NCI-H1105 (cell line): ENCODE data around the gene BACH2.
"Not testable (repeated sequence)": the region's sequence is repeated elsewhere in the genome, so short reads cannot be mapped to it uniquely, and the experiment has no call there.

Experiments used
- DNase-seq: peaks from one replicate; lab custom pipeline; 2025; lab: John Stamatoyannopoulos, UW

BACH2 gene

DNA sequence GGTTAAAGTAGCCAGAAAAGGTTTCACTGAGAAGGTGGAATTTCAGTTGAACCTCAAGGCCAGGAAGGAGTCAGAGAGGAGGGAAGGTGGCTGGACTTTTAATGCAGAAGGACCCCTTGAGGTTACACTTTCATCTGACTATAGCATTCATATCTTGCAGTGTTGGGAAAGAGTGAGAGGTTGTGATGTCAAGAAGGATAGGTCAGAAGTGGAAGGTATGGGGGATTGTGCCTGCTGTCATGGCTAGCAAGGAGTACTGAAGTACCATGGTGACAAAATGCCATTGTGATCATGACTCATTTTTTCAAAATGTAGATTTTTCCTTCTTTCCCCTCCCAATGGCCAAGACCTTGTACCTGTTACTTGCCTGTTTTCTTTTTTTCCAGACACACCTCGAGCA is 5.2 kb upstream of the BACH2 start:
- DNase-seq = no peak

DNA sequence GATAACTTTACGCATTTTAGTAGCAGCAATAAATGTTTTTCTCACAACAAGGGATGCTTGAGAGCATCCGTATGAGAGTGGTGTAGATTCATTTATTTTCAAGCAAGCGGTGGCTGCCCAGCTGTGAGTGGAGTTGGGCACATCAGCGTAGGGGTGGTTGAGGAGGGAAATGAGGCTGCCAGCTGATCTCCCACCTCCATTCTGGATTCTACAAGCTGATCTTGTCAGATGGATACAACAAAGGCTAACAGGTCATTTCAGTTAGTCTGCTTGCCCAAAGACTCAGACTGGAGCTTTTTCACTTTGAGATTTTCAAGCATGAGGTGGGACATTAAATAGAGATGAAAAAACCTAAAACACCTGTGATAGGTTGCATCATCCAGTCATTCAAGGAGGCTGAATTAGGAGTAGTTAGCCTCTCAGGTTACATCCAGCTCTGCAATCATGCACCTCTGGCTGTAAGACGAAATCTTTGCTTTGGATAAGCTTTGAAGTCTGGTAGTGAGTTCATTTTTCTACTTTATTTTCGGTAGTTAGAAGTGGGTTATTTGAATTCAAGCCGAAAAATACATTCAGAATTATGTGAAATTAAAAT is 1.9 kb upstream of the BACH2 start:
- DNase-seq = no peak

DNA sequence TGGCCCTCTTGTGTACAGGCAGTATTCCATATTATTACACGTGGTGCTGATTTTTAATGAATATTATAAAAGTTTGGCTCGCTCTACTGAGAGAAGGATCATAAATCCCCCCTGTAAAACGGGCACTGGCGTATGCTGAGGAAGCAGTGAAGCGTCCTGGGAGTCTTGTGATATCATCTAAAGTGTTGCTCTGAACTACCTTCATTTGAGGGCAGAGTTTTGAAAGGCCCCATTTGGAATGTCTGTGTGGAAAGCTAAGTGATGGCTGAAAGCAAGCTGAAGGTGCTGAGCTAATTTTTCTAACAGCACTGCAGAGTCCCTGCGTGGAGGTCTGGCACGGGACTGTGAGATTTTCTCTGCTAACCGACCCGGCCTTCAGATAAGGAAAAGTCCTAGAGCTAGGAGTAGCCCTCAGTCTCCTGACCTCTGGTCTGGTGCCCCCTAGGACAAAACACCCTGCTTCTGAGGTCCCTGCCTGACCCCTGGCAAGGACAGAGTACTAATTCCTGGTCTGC is 1.3 kb upstream of the BACH2 start:
- DNase-seq = no peak

DNA sequence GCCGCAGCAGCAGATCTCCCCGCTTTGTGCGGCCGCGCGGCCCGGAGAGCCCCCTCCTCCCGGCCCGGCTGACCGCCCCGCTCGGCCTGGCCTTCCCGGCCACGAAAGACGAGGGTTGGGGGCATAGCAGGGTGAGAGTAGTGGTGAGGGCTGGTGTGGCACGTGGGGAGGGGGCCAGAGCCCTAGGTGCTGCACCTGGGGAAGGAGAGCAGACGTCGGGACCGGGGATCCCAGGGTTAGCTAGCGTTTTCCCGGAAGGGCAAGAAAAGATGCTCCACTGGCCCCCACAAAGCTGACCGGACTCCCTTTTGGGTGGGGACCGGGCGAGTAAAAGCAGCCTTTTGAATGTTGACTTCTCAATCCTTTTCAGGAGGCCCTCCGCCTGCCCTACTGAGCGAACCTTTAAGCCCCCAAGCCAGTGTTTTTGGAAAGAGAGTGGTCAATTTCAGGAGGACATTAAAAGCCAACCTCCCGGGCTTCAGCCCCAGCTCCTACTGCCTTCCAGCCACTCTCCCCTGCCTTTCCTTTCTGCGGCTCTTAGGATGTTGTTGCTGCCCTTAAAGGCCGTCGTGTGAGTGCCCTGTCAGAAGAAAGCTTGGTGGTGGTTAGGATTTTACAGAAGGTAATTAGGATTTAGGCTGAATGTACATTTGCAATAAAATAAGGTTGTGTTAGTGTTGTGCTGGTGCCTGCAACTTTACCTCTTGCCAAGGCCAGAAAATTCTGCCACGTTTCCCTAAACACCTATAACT is 648 bp upstream of the BACH2 start:
- DNase-seq = no peak

DNA sequence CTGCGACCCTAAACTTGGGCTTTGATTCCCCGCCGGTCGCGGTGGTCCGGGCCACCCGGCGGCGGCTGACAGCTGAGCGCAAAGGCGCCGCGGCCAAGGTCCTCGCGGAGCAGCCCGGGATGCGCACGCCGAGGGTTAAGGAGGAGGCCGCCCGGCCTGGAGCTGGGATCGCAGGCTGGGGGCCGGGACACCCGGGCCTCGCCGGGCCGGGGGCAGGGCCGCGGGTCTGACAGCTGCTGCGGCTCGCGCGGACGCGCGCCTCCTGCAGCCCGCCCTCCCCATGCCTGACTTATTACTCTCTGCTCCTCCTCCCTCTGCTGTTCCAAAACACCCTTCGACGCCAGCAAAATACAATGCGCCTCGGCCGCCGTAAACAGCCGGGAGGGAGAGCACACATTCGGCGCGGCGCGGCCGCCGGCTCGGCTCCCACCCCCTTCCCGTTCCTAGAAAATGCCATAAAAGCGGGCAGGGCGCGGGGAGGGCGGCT is 746 bp downstream of the BACH2 start:
- peak; percentile 55 for DNase-seq

DNA sequence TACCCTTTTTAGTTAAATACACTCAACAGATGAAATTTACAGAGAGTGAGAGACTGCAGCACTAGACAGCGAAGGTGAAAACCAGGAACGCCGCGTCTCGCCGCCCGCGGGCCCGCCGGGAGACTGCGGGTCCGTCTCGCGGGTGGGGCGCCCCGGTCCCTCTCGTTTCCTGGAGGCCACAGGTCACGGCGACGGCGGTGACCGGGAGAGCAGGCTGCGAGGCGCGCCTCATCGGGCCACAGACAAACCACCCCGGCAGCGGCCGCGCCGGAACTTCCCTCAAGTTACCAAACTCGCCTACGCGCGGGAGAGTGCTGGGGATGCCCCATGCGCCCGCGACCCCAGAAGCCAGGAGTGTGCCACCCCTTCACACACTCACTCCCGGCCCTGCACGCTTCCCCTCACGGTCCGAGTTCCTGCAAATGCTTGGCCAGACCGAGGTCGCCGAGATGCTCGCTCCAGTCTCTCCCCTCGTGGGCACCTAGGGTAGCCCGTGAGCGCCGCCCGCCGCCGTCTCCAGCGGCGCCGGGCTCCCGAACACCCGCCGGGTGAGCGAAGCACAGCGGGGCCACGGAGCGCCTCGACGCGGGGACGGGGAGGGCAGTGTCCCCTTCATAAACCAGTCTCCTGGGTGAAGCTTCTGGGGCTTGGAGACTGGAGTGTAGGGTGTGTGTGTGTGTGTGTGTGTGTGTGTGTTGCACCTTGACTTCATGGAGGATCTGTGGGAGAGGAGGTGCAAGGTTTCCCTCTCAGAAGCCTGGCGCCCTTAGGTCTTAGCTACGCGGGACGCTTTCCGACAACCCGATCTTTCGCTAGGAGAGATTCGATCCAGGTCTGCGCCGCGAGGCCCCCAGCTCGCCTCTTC is 1.4 kb downstream of the BACH2 start:
- peak; percentile 21 for DNase-seq

DNA sequence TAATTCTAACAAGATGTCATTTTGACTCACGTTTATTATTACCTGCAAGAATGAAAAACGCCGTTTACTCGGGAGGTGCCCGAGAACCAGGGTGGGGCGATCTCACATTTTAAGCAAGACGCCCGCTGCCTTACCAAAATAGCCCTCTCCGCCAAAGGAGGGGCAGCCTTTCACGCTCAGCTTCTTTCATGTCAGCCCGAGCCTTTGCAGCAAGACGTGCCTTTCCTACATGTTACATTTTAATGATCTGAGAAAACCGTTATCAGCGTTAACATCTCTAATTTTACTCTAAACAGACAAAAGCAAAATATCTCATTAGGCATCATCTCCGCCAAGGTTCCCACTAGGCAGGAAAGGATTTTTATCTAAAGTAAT is 2.0 kb downstream of the BACH2 start:
- DNase-seq = no peak

DNA sequence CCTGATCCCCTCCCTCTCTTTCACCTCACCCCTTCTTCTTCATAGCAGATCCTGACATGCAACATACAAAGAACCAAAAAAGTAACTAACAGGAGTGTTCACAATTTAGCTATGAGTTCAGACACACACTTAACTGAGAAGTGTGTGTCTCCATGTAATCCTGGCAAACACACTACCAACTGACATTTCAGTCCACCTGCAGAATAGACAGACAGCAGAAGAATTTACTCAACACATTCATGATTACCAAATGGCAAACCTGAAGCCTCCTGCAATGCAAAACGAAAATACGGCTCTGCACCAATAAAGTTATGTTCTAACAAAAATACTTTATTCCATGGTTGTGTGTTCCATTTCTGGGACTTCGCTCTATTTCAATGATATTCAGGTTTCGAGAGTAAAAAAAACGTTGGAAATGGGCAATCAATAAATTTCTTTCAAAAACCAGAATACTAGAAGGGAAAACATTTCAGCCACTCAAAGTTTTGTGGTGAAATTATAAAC is 2.6 kb downstream of the BACH2 start:
- no peak for DNase-seq

DNA sequence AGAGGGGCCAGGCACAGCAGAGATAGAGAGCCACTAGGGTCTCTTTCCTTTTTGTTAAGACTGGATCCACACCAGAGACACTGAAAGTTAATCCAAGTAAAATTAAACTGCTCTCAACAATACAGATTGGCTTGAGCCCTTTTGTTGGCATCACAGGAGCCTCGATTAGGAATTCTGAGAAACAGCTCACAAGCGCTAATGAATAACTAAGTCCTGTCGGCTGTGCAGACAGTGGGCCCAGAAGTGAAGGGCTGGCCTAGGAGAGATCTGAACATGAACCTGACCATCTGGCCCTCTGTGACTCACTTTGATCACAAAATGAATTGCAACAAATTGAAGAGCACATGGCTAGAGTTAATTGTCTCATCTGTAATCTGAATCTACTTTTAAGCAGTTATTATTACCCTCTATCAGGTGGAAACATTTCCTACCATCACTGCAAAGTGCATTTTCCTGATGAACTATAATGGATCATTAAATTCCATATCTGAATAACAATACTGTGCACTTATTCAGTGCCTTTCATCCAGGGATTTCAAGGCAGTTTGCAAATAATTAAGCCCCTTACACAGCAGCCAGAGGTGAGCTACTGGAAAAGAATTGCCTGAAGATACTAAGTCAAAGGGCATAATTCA is 3.2 kb downstream of the BACH2 start:
- no peak for DNase-seq

DNA sequence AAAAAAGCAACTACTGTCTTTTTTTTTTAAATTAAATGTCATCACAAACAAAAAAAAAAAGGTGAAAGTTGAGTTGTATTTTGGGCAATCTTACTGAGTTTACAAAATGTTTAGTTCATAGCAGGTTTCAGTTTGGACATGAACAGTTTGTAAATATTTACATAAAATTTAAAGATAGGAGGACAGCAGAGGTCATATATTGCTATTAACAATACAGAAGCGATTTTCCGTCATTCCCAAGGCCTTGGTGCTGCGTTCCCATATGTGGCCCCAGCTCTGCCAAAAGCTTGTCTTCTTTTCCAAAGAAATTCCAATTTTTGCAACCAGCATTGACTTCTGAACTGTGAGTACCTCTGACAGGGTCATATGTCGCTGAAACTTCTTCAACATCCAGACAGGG is 5.1 kb downstream of the BACH2 start:
- DNase-seq = no peak

DNA sequence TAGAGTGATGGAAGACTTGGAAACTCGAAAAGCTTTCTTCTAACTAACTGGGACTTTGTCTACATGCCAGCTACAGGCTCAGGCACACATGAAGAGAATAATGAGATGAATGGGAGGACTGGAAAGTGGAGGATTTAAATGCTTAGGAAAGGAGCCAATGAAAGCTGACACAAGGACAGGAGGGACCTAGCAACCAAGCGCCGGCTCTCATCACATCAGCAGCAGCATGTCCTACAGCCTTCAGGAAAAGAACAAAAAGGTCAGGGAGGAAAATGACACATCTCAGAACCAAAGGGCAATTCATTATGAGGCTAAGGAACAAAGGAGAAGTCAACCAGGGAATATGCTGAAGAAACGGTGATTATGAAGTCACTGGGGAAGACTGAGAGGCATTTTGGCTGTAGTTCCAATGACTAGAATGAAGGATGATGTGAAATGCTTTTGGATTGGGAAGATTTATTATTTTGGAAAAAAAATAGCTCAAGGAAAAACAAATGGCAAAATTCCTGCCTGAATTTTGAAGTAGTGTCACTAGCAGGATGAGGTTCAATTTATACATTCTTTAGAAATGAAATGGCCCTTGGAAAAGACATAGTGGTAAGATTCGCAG is 5.7 kb downstream of the BACH2 start:
- DNase-seq = no peak

DNA sequence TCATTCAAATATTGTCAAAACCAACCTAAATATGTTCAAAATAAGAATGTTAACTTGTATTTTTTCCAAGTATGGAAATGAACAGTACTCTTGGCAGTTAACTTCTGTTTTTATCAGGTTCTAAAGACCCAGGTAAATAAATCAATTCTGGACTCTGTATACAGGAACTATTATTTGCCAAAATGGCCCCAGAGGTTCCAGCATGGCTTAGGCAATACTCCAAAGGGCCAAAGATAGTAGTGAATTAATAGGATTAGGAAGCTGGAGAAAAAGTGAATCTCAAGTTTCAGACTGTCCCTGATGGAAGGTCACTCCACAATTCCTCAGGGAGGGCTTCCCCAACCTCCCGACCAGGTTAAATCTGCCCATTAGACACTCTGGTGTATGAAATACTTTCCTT is 6.7 kb downstream of the BACH2 start:
- DNase-seq = no peak

DNA sequence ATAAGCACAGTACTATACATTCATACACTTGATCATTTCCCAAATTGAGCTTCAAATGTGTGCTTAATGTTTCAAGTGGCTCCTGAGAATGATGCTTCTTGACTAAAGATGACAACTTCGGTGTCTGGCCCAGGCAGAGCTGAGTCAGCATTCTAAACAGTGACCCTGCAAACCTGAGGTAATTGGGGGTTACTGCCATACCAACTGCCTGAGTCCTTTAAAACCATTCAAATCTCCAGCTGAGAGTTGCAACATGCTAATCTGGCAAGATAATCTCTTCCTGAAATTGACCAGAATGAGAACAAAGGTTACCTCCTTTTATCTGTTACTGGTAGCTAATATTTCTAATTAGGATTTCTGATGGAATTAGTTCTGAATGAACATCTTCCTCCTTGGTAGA is 8.2 kb downstream of the BACH2 start:
- DNase-seq = no peak

DNA sequence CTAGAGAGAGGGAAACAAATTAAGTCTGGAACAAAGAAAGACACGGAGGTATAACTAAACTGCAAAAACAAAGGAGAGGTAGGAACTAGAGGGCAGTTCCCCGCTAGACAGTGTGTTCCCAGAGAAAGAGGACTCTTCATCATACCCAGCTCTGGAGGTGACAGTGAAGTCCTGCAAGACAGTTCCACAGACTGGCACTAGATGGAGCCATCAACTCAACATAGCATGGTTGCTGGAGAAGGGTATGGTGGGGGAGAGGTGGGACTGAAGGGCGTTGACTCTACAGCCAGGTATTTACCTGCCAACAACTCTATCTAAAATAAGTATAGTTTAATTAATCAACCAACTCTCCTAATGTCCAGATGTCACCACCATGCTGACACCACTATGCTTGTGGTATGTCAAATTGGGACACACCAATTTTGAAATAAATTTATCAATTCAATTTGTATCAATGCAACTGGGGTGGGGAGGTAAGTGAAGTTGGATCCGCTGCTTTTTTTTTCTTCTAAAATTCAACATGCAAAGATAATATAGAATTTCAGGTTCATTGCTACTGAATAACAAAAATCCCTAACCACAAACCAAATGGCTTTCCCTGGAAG is 9.7 kb downstream of the BACH2 start:
- peak; percentile 25 for DNase-seq

DNA sequence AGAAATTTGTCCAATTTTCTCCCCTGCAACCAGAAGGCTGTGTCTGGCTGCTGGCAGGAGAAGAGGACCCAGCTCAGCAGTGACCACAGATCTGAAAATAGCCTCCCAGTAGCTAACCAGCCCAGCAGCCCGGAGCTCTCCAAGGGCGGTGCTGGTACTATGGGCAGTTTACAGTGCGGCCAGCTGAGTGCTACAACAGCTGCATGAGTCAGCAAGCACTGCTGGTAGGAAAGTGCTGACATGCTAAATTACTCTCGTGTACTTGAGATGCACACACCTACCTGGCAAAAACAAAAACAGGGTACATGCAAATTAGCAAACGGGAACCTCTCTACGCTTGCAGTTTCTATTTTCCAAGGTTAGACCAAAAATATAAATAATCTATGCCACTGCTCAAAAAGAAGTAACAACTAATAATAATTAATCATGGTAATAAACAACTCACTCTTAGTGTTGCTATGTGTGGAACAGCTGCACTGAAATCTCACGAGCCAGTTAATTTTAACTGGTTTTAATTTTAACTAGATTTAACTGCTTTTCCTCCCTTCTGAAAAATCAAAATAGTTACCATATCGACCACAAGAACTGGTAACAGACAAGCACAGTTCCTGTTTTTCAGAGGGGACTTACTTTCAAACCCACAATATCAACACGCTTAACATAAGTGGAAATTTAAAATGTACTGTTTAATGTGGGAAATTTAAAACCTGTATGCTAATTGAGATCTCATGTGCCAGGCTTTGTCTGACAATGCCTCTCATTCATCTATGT is 10.8 kb downstream of the BACH2 start:
- DNase-seq = no peak

DNA sequence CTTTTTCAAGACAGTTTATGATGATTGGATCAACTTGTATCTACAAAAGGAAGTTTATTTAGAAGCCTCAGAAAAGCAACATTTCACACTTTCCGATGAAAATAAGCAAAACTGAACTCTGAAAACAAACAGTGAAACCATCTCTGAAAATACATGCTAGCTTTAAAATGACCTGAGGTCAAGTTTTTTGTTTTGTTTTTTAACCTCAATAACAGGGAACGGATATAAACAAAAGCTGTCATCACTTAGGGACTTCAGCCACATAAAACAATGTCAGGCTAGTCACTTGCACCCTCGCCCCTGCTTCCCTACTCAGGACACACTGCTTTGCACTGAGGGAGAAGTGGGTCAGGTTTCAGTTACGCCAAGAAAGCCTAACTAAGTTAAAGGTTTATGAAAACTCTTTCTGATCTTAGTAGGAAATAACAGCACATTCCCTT is 11.6 kb downstream of the BACH2 start:
- no peak for DNase-seq

DNA sequence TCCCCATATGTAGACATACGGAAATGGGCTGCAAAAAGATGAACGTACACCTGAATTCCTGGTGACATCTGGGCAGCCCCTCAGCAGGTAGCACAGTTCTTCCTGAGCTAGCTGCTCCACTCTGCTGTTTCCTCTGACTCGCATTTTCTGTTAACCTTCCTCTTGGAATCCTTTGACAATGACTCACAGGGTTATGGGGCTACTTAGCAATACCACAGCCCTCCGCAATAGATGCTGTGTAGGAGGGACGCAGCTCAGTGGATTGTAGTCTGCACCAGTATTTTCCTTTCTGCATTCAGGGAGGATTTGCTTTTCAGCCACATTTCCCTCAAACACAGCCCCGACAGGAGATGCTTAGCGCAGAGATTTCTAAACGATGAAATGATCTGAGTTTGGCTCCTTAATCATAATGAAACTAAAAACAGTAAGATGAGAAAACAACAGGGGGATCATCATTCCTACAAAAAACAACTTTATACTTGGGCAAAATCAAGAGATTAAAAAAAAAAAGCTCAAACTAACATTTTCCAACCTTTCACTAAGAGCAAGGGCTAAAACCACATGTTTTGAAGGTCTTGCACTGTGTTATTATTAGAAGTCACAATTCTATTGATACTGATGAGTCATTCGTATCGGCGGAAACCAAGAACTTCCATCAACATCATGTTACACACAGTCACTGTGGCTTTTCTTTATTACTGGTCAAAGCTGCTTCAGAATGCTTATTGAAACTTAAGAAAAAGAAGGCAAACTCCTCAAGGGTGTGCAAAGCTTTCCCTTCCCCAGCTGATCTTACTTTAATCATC is 12.2 kb downstream of the BACH2 start:
- DNase-seq = no peak

DNA sequence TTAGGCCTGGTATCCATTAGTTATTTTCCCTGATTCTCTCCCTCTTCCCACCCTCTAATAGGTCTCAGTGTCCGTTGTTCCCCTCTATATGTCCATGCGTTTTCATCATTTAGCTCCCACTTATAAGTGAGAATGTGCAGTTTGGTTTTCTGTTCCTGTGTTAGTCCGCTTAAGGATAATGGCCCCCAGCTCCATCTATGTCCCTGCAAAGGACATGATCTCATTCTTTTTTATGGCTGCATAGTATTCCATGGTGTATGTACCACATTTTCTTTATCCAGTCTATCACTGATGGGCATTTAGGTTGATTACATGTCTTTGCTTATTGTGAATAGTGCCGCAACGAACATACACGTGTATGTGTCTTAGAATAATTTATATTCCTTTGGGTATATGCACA is 14.4 kb downstream of the BACH2 start:
- DNase-seq = not testable (repeated sequence)

DNA sequence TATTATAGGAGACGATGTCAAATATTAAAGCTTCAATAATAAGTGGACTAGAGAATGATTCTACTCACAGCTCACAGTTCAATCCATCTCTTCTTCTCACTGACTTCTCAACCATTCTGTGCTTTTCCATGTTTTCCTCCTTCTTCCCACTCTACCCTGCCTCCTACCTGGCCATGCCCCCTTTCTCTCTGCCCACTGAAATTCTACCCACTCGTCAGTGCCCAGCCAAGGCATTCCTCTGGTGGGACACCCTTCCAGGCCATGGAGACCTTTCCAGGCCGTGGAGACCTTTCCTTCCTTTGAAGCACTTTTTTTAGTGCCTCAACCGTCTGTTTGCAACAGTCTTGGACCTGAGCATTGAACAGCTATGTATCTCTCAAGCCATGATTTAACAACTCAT is 18.5 kb downstream of the BACH2 start:
- no peak for DNase-seq
